NCI-H510A treated with DMSO at 0.1 percent for 48 hours (cell line): ENCODE measurements around the gene OR6N2.

Source experiments
- DNase-seq: peaks from one replicate; lab custom pipeline; 2025; lab: John Stamatoyannopoulos, UW

The OR6N2 gene

GRCh38 chr1:158781104-158781503, at the start of gene OR6N2:
OR6N2 (minus strand) TSS chr1:158781204; CDS start chr1:158777635, 3,569 bp downstream.
- no peak for DNase-seq

GRCh38 chr1:158830074-158830677, 49.2 kb upstream of the OR6N2 start:
- DNase-seq, result no peak

- no peak for DNase-seq
Observed at GRCh38 chr1:158821723-158822122, 40.7 kb upstream of the OR6N2 start.

- no peak for DNase-seq
Observed at GRCh38 chr1:158819461-158820443, 38.7 kb upstream of the OR6N2 start.

- no peak for DNase-seq
Observed at GRCh38 chr1:158818975-158819431, 38.0 kb upstream of the OR6N2 start.

GRCh38 chr1:158818560-158818959, 37.6 kb upstream of the OR6N2 start:
- no peak for DNase-seq

- DNase-seq, result no peak
Observed at GRCh38 chr1:158814970-158815369, 34.0 kb upstream of the OR6N2 start.

GRCh38 chr1:158813164-158813563, 32.2 kb upstream of the OR6N2 start:
- no peak for DNase-seq

- no peak for DNase-seq
Observed at GRCh38 chr1:158812336-158812735, 31.3 kb upstream of the OR6N2 start.

- no peak for DNase-seq
Observed at GRCh38 chr1:158810311-158810710, 29.3 kb upstream of the OR6N2 start.

- no peak for DNase-seq
Observed at GRCh38 chr1:158809862-158810261, 28.9 kb upstream of the OR6N2 start.

GRCh38 chr1:158809256-158809655, 28.3 kb upstream of the OR6N2 start:
- DNase-seq, result no peak

- DNase-seq, result no peak
Observed at GRCh38 chr1:158806916-158807536, 26.0 kb upstream of the OR6N2 start.

- DNase-seq, result no peak
Observed at GRCh38 chr1:158803678-158804077, 22.7 kb upstream of the OR6N2 start.

GRCh38 chr1:158801396-158801795, 20.4 kb upstream of the OR6N2 start:
- no peak for DNase-seq

GRCh38 chr1:158800526-158800925, 19.5 kb upstream of the OR6N2 start:
- DNase-seq, result no peak

- no peak for DNase-seq
Observed at GRCh38 chr1:158799689-158800088, 18.7 kb upstream of the OR6N2 start.

- no peak for DNase-seq
Observed at GRCh38 chr1:158798531-158798930, 17.5 kb upstream of the OR6N2 start.

- DNase-seq, result no peak
Observed at GRCh38 chr1:158794247-158794646, 13.2 kb upstream of the OR6N2 start.

- DNase-seq, result no peak
Observed at GRCh38 chr1:158793604-158794003, 12.6 kb upstream of the OR6N2 start.

- DNase-seq, result no peak
Observed at GRCh38 chr1:158771950-158772866, 8.8 kb downstream of the OR6N2 start, which contains the start of gene OR6N1. OR6N1 (minus strand) TSS chr1:158772195; CDS start chr1:158766682, 5,513 bp downstream.
